ENCODE data around the gene C1QBP.

DNA sequence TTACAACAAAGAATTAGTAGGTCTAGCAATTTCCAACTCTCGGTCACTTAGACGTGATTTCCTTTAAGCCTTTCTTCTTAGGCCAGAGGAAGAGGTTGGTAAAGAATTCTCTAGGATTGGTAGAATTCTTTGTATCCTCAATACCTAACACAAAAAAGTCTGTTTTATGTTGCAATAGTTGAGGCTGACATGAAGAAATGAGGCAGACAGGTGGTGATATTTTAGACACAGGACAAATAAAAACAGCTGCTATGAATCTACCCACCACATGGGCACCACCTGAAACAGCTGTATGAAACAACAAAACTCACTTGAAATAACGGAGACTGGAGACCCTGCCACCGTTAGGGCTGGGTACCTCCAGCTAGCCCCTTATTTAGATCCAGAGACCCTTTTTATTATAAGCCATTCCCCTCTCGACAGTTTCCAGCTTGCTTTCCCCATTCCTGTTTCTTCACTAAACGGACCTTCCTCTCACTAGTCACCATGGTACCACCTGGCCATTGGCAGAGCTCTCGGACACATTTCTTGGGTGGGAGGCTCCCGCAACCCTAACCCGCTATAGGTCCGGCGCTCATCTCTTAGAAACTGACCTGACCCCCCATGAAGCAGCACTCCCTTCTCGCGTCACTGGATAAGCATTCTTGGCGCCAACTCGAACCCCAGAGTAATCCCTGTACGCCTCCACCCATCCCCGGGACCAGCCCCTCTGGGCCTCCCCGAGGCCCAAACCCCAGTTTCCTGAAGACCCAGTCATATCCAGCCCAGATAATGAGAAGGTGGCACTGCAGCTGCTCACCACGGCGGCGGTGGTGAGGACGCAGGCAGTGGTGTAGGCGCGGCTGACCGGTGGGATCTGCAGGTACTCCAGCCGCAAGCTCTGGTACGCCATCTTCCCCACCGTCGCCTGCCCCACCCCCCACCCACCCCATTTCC, 46.6 kb upstream of the C1QBP start, which contains the start of gene DERL2:
- TF ChIP-seq, protein P1, sequence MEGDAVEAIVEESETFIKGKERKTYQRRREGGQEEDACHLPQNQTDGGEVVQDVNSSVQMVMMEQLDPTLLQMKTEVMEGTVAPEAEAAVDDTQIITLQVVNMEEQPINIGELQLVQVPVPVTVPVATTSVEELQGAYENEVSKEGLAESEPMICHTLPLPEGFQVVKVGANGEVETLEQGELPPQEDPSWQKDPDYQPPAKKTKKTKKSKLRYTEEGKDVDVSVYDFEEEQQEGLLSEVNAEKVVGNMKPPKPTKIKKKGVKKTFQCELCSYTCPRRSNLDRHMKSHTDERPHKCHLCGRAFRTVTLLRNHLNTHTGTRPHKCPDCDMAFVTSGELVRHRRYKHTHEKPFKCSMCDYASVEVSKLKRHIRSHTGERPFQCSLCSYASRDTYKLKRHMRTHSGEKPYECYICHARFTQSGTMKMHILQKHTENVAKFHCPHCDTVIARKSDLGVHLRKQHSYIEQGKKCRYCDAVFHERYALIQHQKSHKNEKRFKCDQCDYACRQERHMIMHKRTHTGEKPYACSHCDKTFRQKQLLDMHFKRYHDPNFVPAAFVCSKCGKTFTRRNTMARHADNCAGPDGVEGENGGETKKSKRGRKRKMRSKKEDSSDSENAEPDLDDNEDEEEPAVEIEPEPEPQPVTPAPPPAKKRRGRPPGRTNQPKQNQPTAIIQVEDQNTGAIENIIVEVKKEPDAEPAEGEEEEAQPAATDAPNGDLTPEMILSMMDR (IDR thresholded peaks at IDR 0.05; ENCODE audit: borderline replicate concordance, extremely low read depth, low read length, poor library complexity, severe bottlenecking), result no peak
- TF ChIP-seq EZH2 (IDR thresholded peaks at IDR 0.05; ENCODE audit: borderline replicate concordance, low read depth, low read length, severe bottlenecking), result no peak
